Measurements from ENCODE around the gene SLC66A3.

SLC66A3 gene

DNA sequence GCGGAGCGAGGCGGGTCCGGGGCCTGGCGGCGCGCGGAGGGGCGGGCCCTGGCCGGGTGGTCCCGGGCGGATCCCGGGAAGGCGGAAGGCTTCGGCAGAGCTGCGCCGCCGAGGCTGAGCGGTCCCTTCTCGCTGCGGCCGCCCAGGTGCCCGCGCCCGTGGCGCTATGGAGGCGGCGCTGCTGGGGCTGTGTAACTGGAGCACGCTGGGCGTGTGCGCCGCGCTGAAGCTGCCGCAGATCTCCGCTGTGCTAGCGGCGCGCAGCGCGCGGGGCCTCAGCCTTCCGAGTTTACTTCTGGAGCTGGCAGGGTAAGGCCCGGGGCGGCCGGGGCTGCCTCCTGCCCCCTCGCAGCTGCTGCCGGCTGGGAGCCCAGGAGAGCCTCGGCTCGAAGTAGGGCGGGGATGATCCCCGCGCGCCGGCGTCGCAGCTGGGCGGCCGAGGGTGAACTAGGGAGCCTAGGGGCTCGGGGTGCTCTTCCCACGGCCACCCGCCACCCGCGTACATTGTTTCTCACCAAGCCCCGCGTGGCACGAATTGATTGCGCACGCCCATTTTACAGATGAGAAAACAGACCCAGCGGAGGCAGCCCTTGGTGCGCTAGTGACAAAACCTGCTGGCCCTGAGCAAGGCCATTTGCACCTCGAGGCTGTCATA lies at the start of gene SLC66A3:
Gene SLC66A3 (plus strand): TSS at position 87 of the 655 bp plus-strand sequence. CDS start 80 bp downstream, at position 167.
- DNase-seq: no peak

DNA sequence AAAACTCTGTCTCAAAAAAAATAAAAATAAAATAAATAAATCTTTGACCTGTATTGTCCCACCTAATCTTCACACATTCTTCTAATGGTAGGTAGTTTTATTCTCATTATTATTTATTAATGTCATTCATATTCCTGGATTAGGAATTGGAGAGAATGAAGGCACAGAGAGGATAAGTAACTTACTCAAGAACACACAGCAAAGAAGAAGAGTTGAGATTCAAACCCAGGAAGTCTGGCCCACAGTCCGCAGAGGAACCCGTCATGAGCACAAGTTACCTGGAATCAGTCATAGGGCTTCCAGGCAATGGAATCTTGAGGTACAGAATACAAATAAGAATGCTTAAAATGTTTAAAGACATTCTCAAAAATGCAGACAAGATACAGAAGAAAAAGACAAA lies 46.3 kb upstream of the SLC66A3 start:
- no peak for DNase-seq

DNA sequence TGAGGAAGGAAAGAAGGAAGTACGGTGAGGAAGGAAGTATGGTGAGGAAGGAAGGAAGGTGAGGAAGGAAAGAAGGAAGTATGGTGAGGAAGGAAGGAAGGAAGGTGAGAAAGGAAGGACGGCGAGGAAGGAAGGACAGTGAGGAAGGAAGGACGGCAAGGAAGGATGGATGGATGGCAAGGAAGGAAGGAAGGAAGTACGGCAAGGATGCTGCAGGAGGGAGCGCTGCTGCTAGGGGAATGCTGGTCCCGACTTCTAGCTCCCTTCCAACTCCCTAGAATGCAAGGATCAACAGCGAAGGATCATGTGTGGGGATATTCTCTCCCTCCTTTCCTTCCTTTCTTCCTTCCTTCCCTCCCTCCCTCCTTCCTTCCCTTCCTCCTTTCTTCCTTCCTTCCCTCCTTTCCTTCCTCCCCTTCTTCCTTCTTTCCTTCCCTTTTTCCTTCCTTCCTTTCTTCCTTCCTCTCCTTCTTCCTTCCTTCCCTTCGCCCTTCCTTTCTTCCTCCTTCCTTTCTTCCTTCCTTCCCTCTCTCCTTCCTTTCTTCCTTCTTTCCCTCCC lies 42.3 kb upstream of the SLC66A3 start:
- no peak for DNase-seq

DNA sequence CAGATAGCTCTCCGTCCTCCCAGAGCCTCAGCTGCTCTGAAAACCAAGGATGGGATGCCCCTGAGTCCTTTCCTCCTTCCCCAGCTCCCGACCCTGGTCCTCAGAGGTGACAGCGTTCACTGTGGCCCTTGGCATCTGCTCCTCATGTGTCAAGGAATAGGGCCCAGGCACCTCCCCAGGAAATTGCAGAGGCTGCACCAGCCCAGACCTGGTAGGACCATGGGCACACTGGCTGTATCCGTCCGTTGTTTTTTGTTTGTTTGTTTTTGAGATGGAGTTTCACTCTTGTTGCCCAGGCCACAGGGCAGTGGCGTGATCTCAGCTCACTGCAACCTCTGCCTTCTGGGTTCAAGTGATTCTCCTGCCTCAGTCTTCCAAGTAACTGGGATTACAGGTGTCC lies 37.5 kb upstream of the SLC66A3 start:
- DNase-seq: no peak

DNA sequence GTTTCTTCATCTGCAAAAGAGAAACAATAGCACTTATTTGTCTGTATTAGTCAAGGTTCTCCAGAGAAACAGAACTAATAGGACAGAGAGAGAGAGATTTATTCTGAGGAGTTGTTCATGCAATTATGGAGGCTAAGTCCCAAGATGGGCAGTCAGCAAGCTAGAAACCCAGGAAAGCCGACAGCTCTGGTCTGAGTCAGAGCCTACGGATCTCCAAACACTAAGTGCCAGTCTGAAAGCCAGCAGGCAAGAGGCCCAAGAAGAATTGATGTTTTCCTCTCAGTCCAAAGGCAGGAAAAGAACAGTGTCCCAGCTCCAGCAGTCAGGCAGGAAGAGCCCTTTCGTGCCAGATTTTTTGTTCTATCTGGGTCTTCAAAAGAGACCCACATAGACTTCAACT lies 36.5 kb upstream of the SLC66A3 start:
- no peak for DNase-seq

DNA sequence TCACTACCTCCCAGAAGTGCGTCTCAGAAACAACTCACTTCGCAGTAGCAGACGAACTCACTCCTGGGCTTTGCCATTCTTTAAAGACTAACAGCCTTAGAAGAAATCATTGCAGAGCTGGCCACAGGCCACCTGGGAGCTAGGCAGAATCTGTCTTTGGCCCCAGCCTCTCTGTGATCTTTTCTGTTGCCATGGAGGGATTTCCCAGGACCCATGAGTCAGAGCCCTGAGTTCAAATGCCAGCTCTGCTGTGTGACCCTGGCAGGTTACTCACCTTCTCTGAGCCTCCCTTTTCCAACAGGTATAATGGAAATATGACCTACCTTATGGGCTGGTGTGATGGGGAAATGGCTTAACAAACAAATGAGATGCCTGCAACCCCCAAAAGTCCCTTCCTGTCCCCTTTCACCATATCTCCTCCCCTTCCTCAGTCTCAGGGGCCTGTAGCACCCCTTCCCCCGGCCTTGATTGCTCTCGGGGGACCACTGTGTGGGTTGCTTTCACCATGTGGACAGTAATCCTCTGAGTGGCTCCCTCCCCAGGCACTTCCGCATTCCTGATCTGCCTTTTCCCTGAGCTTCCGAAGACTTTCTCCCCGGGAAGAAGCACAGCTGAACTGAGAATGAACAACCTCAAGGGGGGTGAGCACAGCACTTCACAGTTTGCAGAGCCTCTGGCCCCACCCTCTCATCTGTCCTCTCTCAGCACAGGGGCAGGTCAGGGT lies 34.0 kb upstream of the SLC66A3 start:
- no peak for DNase-seq

DNA sequence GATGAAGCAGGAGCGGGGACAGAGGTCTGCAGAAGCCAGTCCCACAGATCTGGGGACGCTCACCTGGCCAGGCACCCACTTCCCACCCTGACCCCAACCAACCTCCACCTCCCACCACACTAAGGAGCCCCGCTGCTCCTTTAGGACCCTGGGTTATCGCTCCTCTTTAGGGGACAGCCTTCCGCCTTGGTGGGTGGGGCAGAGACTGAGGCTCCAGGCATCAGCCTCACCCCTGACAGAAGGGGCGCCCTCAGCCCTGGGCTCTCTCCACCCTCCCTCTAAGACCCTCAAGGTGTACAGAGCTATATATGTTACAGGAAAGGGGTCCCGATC lies 33.5 kb upstream of the SLC66A3 start:
- no peak for DNase-seq

DNA sequence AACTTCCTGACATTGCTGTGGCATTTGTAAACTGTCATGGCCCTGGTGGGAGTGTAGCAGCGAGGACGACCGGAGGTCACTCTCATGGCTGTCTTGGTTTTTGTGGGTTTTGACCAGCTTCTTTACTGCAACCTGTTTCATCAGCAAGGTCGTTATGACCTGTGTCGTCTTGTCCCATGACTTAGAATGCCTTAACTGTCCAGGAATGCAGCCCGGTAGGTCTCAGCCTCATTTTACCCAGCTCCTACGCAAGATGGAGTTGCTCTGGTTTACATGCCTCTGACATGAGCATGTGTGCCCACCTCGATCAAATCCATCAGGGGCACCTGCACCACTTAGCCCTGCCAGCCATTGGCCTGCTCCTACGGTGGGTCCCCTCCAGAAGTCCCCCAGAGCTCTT lies 32.9 kb upstream of the SLC66A3 start:
- DNase-seq: no peak

DNA sequence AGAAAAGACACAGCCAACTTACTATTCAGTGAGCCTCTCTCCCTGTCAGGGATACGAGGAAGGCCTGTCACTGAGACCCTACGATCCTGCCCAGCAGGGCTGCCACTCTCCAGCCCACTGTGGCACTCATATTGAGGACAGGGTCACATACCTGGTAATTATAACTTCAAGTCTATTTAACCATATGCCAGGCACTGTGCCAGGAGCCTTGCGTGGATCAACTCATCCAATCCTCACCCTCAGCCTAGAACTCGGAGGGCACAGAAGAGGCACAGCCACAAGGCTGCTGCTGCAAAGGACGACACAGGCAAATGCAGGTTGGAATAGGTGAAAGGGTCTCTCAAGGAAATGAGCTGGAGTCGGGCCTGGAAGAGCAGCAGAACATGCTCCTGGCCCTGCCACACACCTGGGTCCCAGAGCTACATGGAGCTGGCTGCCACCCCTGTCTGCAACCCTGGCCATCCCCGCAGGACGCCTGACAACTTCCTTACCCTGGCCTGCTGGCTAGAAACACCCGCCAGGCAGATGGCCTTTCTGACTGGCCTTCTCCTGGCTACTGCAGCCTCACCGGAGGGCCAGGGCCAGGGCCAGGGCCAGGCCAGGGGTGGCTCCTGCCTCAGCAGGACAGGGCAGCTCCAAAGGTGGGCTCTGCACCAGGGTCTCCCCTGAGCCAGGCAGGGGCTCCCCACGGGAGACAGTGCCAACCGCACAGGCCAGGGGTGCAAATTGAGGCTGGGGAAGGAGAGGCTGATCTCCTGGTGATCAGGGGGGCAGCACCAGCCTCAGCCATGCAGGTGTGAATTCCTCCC lies 32.1 kb upstream of the SLC66A3 start:
- DNase-seq: no peak

DNA sequence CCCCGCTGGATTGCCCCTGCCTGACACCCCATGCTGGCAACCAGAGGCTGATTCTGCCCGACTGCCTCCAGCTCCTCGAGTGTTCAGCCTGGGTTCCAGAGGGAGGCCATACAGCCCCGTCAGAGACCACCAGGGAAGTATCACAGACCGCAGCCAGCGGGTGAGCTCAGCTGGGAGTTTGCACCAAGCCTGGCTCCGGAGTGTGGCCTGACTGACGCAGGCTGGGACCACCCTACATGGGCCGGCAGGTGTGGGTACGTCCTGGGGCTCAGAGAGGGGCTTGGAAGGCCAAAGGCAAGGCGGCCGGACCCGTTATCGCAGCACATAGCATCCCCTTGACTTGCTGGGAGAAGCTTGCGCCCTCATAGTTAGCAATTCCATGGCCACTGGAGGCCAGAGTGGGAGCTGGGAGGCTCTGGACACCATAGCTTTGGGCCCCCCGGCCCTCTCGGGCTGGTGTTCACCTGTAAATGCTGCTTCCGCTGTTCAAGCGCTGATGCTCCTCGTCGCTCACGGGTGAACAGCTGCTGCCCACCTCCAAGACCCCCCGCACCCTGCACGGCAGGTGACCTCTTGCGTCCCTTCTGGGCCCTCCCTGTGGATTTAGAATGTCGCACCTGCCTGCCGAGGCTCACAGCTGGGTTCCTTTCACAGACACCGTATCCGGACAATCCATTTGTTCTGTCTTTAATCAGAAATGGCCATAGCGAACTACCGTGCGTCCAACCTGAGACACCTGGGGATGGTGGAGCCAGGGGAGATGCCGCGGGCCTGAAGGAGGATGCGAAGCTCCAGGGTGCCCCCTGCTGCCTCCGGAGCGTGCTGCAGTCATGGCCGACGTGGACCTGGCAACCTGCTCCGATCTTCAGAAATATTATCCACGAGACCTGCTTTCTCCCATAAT lies 31.2 kb upstream of the SLC66A3 start:
- DNase-seq: peak; percentile 32

DNA sequence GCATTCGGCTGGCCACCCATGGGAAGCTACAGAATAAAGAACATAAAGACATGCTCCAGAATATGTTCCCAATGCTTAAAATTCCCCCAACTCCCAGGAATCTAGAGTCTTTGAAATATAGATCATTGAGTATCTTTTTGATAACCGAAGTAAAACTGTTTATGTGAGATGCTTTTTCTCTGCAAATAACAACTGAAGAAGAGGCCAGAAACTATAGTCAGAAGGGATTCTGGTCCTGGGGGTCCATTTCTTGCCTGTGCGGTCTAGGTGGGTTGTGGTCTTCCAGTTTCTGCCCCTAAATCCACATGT lies 30.6 kb upstream of the SLC66A3 start:
- DNase-seq: no peak

DNA sequence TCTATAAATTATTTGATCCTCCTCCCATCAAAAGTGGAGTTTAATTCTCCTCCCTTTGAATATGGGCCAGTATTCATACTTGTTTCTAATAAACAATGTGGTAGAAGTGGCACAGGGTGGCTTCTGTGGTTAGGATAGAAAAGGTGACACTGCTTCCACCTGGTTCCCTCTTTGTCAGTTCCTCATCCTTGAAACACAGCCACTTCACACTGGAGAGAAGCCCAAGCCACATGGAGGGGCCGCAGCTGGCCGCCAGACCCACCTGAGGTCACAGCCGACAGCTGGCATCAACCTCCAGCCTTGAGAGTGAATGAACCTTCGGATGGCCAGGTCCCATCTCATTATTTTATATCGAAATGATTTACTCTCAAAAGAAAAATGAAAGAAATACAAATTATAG lies 27.5 kb upstream of the SLC66A3 start:
- no peak for DNase-seq

DNA sequence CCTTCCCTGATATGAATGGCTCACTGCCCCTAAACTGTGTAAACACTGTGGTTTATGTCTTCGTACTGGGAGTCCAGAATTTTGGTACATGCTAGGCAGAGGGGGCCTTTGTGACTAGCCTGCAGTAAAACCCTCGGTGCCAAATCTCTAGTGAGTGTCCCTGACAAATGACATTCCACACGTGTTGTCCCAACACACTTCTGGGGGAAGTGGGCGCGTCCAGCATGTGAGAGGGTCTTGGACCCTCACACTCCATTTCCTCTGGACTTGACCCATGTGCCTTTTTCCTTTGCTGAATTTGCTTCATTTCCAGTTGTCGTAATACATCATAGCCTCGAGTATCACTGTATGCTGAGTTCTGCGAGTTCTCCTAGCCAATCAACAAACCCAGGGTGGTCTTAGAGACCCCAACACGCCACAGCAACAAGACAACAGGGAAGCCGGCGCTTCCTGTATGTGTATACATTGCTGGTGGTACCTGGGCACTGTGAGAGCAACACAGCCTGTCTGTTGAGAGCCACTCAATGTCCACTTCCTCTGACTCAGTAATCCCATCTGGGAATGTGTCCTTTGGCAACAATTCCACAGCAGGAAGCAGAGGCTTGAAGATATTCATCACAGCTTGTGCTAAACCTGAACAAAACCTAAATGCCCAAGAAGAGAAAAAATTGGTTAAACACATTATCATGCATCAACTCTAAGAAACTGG lies 26.9 kb upstream of the SLC66A3 start:
- no peak for DNase-seq

DNA sequence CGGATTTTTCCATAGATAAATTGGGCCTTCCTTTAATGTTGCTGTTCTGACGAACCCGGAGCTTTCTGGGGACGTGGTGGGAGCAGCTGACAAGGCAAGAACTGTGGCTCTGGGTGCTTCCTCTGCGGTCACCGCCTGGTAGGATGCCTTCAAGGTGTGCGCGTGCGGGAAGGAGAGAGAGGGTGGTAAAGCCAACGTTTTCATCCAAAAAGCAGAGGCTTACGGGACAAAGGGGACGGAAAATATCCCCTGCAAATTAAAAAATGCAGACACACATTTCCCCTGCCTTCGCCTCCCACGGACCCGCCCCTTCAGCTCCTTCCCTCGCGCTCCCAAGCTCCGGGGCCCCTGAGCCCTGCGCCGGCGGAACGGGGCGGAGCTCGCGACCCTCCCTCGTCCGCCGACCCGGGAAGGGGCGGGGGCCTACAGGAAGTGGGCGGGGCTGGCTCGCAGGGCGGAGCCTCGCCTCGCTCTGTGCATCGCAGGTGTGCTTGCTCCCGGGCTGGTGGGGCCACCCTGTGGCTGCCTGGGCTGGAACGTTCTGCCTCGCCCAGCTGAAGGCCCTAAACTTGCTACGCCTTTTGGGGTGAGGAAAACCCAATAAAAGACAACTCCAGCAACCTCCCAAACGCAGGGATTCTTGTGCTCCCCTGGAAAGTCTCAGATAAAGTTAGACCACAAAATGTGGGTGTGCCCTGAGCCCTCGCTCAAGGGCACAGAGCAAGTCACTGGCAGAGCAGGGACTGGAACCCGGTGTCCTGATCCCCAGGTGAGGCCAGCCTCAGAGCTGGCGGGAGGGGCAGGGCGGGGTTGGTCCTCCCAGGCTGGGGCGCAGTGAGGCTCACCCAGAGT lies 25.4 kb upstream of the SLC66A3 start:
- DNase-seq: peak; percentile 82

DNA sequence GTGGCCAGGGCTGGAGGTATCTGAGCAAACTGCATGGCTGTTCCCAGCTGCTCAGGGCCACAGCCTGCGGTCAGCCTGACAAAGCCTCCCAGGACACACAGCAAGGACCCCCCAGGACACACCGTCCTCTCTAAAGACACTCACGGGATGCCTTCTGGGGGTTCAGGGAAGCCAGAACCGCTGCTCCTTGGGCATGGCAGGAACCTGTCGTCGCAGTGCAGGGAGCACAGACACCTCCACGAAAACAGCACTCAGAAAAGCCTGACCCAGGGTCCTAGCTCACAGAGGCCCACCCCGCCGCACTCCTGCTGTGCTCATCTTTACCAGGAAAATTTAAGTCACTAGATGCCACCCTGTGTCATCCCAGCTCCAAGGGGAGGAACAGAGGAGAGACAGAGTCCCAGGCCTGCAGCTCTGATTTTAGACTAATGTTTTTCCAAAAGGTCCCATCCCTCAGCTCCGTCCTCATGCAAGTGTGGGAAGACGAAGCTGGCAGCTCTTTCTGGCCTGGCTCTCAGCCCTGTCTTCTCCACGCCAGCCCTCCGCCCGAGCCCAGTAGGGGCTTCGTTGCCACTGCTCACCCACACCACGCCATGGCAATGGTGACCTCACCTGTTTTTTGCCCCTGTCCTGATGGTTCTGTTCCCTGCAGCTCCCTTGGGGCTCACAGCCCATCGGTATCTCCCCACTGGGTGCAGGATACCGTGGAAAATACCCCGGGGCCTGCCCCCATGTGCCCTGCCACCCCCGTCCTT lies 23.9 kb upstream of the SLC66A3 start:
- DNase-seq: no peak

DNA sequence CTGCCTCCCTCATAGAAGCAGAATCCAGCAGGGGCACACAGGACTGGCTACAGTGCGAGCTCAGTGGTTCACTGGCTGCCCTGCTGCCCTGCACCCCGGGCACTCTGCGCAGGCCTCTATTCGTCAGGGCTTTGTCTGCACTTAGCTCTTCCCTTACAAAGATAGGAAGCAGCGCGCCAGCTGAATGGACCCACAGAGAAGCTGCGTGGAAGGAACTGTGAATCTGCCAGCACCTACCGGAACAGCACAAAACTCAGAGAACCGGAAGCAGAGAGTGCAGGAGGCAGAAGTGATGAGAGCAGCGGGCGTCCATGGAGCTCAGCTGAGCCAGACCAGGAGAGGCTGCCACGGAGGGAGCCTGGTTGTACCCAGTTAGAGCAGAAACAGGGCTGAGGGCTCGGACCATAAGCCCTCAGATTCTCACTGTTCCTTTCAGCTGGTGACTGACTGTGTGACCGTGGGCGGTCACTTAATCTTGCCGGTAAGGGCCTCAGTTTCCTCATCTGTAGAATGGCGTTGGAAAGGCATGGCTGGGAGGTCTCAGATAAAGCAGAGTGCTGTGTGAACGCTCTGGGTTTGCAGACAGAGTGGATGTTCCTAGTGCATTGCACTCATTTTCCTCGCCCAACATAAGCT lies 23.1 kb upstream of the SLC66A3 start:
- DNase-seq: no peak

DNA sequence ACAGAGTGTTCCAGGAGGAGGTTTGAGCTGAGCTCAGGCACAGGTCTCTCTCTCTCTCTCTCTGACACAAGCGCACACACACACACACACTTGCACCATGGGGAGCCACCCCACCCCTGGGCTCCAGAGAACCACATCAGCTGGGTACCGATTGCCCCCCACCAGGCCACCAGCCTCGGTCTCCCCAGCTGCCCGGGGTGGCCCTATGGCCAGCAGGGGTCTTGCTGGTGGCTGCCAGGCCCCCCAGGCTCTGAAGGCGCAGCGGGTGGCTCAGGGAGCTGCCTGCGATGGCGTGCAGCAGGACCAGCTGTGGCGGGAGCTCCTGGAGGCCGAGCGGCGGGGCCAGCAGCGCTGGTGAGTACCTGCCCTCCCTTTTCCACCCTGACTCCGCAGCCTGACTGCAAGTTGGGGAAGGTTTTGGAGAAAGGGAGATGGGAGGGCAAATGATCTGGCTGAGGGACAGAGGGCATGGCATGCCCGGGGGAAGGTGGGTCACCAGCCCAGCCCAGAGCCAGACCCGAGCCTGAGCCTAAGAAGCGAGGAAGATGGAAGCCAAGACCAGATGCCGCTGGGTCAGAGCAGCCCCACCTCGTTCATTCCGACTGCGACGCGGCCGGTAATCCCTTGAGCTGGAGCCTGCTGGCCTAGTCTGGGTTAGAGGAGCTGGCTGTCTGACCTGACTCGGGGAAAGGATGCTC lies 21.9 kb upstream of the SLC66A3 start:
- no peak for DNase-seq

DNA sequence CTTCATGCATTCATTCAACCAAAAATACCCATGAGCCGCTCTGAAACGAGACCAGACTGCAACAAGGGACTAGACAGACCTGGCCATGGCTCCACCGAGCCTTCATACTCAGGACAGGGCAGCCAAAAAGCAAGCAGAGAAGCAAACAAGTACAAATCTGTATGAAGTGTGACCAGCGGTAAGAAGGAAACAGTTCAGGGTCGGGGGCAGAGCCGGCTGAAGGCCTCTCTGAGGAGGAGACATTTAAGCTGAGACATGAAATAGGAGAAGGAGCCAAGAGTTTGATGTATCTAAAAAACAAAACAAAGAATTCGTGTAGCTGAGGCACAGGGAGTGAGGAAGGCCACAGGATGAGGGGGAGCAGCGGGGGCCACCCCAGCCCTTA lies 21.3 kb upstream of the SLC66A3 start:
- no peak for DNase-seq

DNA sequence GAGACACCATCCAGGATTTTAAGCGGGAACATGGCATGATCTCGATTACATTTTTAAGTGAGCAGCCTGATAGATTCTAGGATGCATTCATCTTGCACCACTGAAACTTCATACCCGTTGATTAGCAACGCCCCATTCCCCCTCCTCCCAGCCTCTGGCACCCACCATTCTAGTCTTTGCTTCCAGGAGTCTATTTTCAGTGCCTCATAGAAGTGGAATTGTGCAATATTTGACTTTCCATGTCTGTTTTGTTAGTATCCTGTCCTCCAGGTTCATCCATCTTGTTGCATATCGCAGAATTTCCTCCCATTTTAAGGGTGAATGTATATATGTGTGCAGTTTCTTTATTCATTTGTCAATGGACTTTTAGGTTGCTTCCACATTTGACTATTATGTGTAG lies 20.9 kb upstream of the SLC66A3 start:
- no peak for DNase-seq
